Endothelial cell (in vitro differentiated cells): ENCODE measurements around the gene OR4A47. TPM values are rescaled to one million over a fixed set of nuclear protein-coding genes. Genes with fewer than 3 reads are reported as not detected.
"Not testable (repeated sequence)": the region's sequence is repeated elsewhere in the genome, so short reads cannot be mapped to it uniquely, and the experiment has no call there.

Experiments
- DNase-seq: peaks from one replicate; pipeline ENCODE4 v3.0.0; 2021; ENCODE audit warnings: low spot score
- H3K27ac Mint-ChIP-seq: one replicate; pipeline ENCODE4 v1.8.0; 2021; ENCODE audit warnings: mixed read lengths, inconsistent platforms; ENCODE audit not compliant: unreplicated experiment
- H3K27me3 Mint-ChIP-seq: one replicate; pipeline ENCODE4 v1.8.0; 2021; ENCODE audit warnings: mild to moderate bottlenecking, moderate library complexity, mixed read lengths, inconsistent platforms; ENCODE audit not compliant: unreplicated experiment
- H3K36me3 Mint-ChIP-seq: one replicate; pipeline ENCODE4 v1.8.0; 2021; ENCODE audit warnings: mild to moderate bottlenecking, low read depth, mixed read lengths, inconsistent platforms; ENCODE audit not compliant: unreplicated experiment
- H3K4me1 Mint-ChIP-seq: one replicate; pipeline ENCODE4 v1.8.0; 2021; ENCODE audit warnings: mild to moderate bottlenecking, mixed read lengths, inconsistent platforms; ENCODE audit not compliant: unreplicated experiment
- H3K4me3 Mint-ChIP-seq: one replicate; pipeline ENCODE4 v1.8.0; 2021; ENCODE audit warnings: mild to moderate bottlenecking, mixed read lengths, inconsistent platforms; ENCODE audit not compliant: unreplicated experiment
- H3K9me3 Mint-ChIP-seq: one replicate; pipeline ENCODE4 v1.8.0; 2021; ENCODE audit warnings: mixed read lengths, inconsistent platforms; ENCODE audit not compliant: unreplicated experiment
- CTCF ChIP-seq: fragments of 200-600 bp; sonication (generic); IDR thresholded peaks from one replicate; pipeline ENCODE4 v1.5.0; 2021; ENCODE audit warnings: antibody characterized with exemption; ENCODE audit not compliant: unreplicated experiment
- long read RNA-seq: library from polyadenylated mRNA; unstranded; transcript quantifications from one replicate; pipeline ENCODE4 v2.0.0, GENCODE V29; 2020; ENCODE audit not compliant: unreplicated experiment
- total RNA-seq: library from RNA; stranded (reverse); fragmentation: NEBNext Ultra II Directional; extraction: Animal tissue kit (Norgen Biotek cat#: 25700); gene quantifications from one replicate; pipeline ENCODE4 v1.2.1, GENCODE V29; 2021; ENCODE audit not compliant: unreplicated experiment

OR4A47 gene
- total RNA-seq: not detected
- long read RNA-seq: 0 reads

- not testable (repeated sequence) for H3K4me1 Mint-ChIP-seq, H3K36me3 Mint-ChIP-seq
- H3K9me3 Mint-ChIP-seq: peaks cover 14% of the 10 kb centered on the region
Observed at GRCh38 chr11:48488493-48488892, at the start of gene OR4A47. TSS of gene OR4A47 (plus strand) at chr11:48488793. CDS start at chr11:48488793, 0 bp downstream.

GRCh38 chr11:48455909-48456308, 32.7 kb upstream of the OR4A47 start:
- not testable (repeated sequence) for H3K27me3 Mint-ChIP-seq, H3K27ac Mint-ChIP-seq, H3K36me3 Mint-ChIP-seq, DNase-seq, H3K4me3 Mint-ChIP-seq, H3K4me1 Mint-ChIP-seq
- peaks cover 48% of the 10 kb centered on the region for H3K9me3 Mint-ChIP-seq

More at GRCh38 chr11:48488493-48488892, at the start of gene OR4A47:
- H3K27me3 Mint-ChIP-seq, H3K27ac Mint-ChIP-seq, H3K4me3 Mint-ChIP-seq, DNase-seq: not testable (repeated sequence)

- H3K4me3 Mint-ChIP-seq, H3K27me3 Mint-ChIP-seq, H3K36me3 Mint-ChIP-seq, H3K27ac Mint-ChIP-seq, H3K4me1 Mint-ChIP-seq, DNase-seq: not testable (repeated sequence)
- peaks cover 19% of the 10 kb centered on the region for H3K9me3 Mint-ChIP-seq
Observed at GRCh38 chr11:48473966-48474365, 14.6 kb upstream of the OR4A47 start.

- peaks cover 17% of the 10 kb centered on the region for H3K9me3 Mint-ChIP-seq
- H3K27me3 Mint-ChIP-seq, H3K36me3 Mint-ChIP-seq: not testable (repeated sequence)
Observed at GRCh38 chr11:48474703-48475102, 13.9 kb upstream of the OR4A47 start.

GRCh38 chr11:48506169-48506568, 17.6 kb downstream of the OR4A47 start:
- not testable (repeated sequence) for H3K4me3 Mint-ChIP-seq, H3K27me3 Mint-ChIP-seq, H3K4me1 Mint-ChIP-seq, H3K36me3 Mint-ChIP-seq, H3K27ac Mint-ChIP-seq, H3K9me3 Mint-ChIP-seq, DNase-seq

More at GRCh38 chr11:48474703-48475102, 13.9 kb upstream of the OR4A47 start:
- H3K4me3 Mint-ChIP-seq, H3K4me1 Mint-ChIP-seq, DNase-seq, H3K27ac Mint-ChIP-seq: not testable (repeated sequence)

- Mint-ChIP-seq H3K4me1 (no peaks in the 10 kb centered on the region), H3K4me3 (no peak overlapping the region), H3K27me3 (no peaks in the 10 kb centered on the region), H3K36me3 (peaks cover under 1% of the 10 kb centered on the region), H3K27ac (no peak overlapping the region), H3K9me3 (peaks cover 10% of the 10 kb centered on the region)
- no peak for TF ChIP-seq CTCF
- no peak for DNase-seq
Observed at GRCh38 chr11:48538991-48539390, 50.4 kb downstream of the OR4A47 start.

Other genes starting within 250 kb of the OR4A47 start
- gene OR4X2, start 243.7 kb upstream of the OR4A47 start, total RNA-seq: not detected
- not detected for gene OR4X1, start 224.9 kb upstream of the OR4A47 start, total RNA-seq
- gene OR4S1, start 182.6 kb upstream of the OR4A47 start, total RNA-seq: not detected
- not detected for gene OR4C3, start 163.9 kb upstream of the OR4A47 start, total RNA-seq
- not detected for gene OR4C5, start 122.3 kb upstream of the OR4A47 start, total RNA-seq